Measurements from ENCODE around the gene LRP11. TPM values are rescaled to one million over a fixed set of nuclear protein-coding genes. Genes with fewer than 3 reads are reported as not detected.

Gene LRP11
- total RNA-seq, 4 donors from 2014 or later = 18.7 to 55.4 (median 33.8) TPM

DNA sequence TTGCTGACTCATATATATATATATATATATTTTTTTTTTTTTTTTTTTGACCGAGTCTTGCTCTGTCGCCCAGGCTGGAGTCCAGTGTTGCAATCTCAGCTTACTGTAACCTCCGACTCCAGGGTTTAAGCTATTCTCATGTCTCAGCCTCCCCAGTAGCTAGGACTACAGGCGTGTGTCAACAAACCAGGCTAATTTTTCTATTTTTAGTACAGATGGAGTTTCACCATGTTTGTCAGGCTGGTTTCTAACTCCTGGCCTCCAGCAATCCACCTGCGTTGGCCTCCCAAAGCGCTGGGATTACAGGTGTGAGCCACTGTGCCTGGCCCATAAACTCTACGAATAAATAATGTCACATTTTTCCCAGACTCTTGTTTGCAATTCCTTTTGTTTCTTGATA lies 4.8 kb downstream of the LRP11 start:
- TF ChIP-seq, protein P1, sequence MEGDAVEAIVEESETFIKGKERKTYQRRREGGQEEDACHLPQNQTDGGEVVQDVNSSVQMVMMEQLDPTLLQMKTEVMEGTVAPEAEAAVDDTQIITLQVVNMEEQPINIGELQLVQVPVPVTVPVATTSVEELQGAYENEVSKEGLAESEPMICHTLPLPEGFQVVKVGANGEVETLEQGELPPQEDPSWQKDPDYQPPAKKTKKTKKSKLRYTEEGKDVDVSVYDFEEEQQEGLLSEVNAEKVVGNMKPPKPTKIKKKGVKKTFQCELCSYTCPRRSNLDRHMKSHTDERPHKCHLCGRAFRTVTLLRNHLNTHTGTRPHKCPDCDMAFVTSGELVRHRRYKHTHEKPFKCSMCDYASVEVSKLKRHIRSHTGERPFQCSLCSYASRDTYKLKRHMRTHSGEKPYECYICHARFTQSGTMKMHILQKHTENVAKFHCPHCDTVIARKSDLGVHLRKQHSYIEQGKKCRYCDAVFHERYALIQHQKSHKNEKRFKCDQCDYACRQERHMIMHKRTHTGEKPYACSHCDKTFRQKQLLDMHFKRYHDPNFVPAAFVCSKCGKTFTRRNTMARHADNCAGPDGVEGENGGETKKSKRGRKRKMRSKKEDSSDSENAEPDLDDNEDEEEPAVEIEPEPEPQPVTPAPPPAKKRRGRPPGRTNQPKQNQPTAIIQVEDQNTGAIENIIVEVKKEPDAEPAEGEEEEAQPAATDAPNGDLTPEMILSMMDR (IDR thresholded peaks at IDR 0.05; ENCODE audit: low read depth) = no peak

DNA sequence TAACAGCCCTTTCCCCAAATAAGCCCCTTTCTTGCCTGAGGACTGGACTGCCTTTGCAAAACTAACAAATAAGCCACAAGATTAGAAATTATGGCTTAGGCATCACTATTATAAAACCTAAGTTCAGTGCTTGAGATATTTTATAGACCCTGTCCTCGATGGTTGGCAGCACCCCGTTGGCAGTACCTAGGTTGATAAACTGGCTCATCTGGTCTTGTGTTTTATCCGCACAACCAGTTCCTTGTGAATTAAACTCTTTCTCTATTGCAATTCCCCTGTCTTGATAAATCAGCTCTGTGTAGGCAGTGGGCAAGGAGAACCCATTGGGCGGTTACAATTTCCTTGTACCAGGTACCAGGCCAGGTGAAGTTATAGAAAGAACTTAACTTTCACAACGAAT lies 6.6 kb downstream of the LRP11 start:
- TF ChIP-seq, protein P1 (IDR thresholded peaks at IDR 0.05; ENCODE audit: low read depth) = no peak

DNA sequence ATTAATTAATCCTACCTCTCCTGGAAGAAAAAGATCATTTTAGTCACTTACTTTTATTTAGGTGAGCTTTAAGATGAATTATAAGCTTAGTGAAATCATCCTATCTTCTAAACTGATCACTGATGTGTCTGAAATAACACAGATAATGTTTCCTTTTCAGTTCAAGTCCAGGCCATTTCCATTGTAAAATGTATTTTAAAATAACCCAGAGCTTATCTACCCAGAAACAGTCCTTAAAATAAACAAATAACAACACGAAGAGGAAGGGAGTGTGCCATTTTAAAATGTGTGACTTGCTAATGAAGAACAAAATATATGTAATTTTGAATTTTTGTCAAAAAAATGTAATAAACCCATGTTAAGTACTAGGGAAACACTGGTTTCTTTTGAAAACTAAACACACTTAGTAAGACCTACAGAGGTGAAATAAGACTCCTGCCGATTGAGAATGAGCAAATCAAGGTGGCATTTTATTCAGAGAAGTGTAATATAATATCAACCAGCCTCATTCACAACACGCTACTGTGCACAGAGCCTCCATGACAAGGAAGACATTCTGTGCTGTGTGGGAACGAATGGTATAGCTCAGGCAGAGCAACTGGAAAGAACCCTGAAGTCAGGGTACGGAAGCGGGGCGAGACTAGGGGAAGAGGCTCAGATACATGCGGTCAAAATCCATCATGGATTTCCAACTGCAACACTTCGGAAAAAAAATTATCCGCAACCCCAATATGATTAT lies 7.7 kb downstream of the LRP11 start:
- TF ChIP-seq, protein P1 (IDR thresholded peaks at IDR 0.05; ENCODE audit: low read depth) = no peak

DNA sequence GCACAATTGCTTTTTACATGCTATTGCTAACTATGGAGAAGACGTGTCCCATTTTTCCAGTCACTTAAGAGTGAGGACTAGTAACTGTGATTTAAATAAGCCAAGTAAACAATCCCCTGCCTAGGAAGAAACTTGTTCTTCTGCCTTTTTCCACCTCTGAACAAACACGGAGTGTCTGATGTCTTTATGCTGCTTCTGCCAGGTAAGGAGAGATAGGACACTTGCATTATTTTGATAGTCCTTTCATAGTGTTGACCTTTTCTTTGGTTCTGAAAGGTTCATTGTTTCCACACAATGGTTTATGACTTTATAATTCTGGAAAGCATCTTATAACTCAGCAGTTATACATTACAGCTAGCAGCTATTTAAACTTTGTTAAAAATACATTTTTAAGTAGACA lies 8.4 kb downstream of the LRP11 start:
- TF ChIP-seq, protein P1 (IDR thresholded peaks at IDR 0.05; ENCODE audit: low read depth) = no peak

GRCh38 chr6:149855040-149855654 lies 9.0 kb downstream of the LRP11 start:
- TF ChIP-seq, protein P1 (IDR thresholded peaks at IDR 0.05; ENCODE audit: low read depth) = no peak

DNA sequence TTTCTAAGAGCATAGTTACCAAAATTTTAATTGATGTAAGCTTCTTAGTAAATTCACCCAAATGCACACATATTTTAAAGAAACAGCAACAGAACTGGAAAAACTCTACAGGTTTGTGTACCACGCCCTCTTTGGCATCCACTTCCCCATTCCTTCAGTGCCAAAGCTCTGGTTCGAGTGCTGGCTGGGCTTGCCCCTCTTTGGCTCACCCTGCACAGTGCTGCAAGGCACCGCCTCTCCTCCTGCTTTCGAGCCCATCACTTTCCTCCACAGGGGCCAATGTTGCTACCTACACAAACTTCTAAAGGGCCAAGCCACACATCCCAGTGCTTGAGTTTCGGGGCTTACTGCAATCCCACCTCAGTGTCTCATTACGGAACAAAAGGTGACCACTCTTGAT lies 9.6 kb downstream of the LRP11 start:
- TF ChIP-seq, protein P1 (IDR thresholded peaks at IDR 0.05; ENCODE audit: low read depth) = no peak

GRCh38 chr6:149852881-149853280 lies 11.3 kb downstream of the LRP11 start:
- TF ChIP-seq, protein P1 (IDR thresholded peaks at IDR 0.05; ENCODE audit: low read depth) = no peak
